SH-SY5Y (cell line): ENCODE measurements around the gene ZC3H14.

Experiments
- GATA2 ChIP-seq: IDR thresholded peaks from 2 replicates; pipeline ENCODE4 v1.6.1; 2011; ENCODE audit warnings: mild to moderate bottlenecking, low read depth, low read length
- GATA3 ChIP-seq: IDR thresholded peaks from 2 replicates; pipeline ENCODE4 v1.6.1; 2011; ENCODE audit warnings: low read depth, mild to moderate bottlenecking, low read length, moderate library complexity

GRCh38 chr14:88584451-88584850, 21.6 kb downstream of the ZC3H14 start:
- TF ChIP-seq GATA2 (no peak), GATA3 (no peak)
